Cardiac muscle cell (in vitro differentiated cells and primary cell): ENCODE results near the gene WBP1L. TPM values are rescaled to one million over a fixed set of nuclear protein-coding genes. Genes with fewer than 3 reads are reported as not detected.

Source experiments
- DNase-seq, 2 donors: peaks; one replicate each; pipeline versions ENCODE4 v3.0.0 to v3.0.0-alpha.2; 2010 to 2017; ENCODE audit warnings: low read depth in 1 of 2, low spot score in 1 of 2
- H3K27ac ChIP-seq: fragments of 200-600 bp; sonication (generic); 2 replicates; pipeline ENCODE4 v1.5.1; 2016
- H3K27me3 ChIP-seq: fragments of 200-600 bp; sonication (generic); 2 replicates; pipeline ENCODE4 v1.6.0; 2016; ENCODE audit warnings: control low read depth
- H3K36me3 ChIP-seq: fragments of 200-600 bp; sonication (generic); 2 replicates; pipeline ENCODE4 v1.5.1; 2016; ENCODE audit warnings: control low read depth
- H3K4me1 ChIP-seq: fragments of 200-600 bp; sonication (generic); 2 replicates; pipeline ENCODE4 v1.8.1; 2017; ENCODE audit warnings: low read depth, mild to moderate bottlenecking, mixed run types
- H3K4me3 ChIP-seq: fragments of 200-600 bp; sonication (generic); 2 replicates; pipeline ENCODE4 v1.5.1; 2016; ENCODE audit warnings: mild to moderate bottlenecking
- H3K9me3 ChIP-seq: fragments of 200-600 bp; sonication (generic); 2 replicates; pipeline ENCODE4 v1.5.1; 2017; ENCODE audit warnings: low read depth, mild to moderate bottlenecking, control low read depth
- CTCF ChIP-seq: IDR thresholded peaks from 2 replicates; pipeline ENCODE4 v1.5.1; 2012; ENCODE audit warnings: low read depth, mild to moderate bottlenecking, low read length
- polyA plus RNA-seq: library from polyadenylated mRNA; unstranded; fragments of >200 nt; fragmentation: Nextera tagmentation; extraction: Ambion mirVana; gene quantifications from 2 replicates; pipeline ENCODE4 v1.2.1, GENCODE V29; 2016
- total RNA-seq: library from RNA; depleted of rRNA; stranded (reverse); fragments of >200 nt; gene quantifications from 2 replicates; pipeline ENCODE4 v1.2.3, GENCODE V29; 2016

The WBP1L gene
- total and polyA plus RNA-seq, 2 experiments from 2014 or later: 14.2 to 43.9 TPM

GRCh38 chr10:102770108-102770482, 26.3 kb downstream of the WBP1L start:
- Histone ChIP-seq H3K36me3 (no peaks in the 10 kb centered on the region), H3K4me3 (no peak overlapping the region), H3K4me1 (peaks cover 23% of the 10 kb centered on the region), H3K9me3 (no peaks in the 10 kb centered on the region), H3K27ac (peak overlapping the region; percentile 68), H3K27me3 (no peaks in the 10 kb centered on the region)
- TF ChIP-seq CTCF: no peak
- no peak for DNase-seq

- Histone ChIP-seq H3K27ac (peak overlapping the region; percentile 68), H3K36me3 (no peaks in the 10 kb centered on the region), H3K4me3 (no peak overlapping the region), H3K27me3 (no peaks in the 10 kb centered on the region), H3K4me1 (peaks cover 30% of the 10 kb centered on the region), H3K9me3 (no peaks in the 10 kb centered on the region)
- no peak for DNase-seq
- no peak for TF ChIP-seq CTCF
Observed at GRCh38 chr10:102770792-102771191, 27.0 kb downstream of the WBP1L start.

GRCh38 chr10:102773320-102773719, 29.6 kb downstream of the WBP1L start:
- no peak for TF ChIP-seq CTCF
- no peak overlapping the region for H3K27ac ChIP-seq
- DNase-seq: no peak
- no peaks in the 10 kb centered on the region for H3K36me3 ChIP-seq
- H3K4me3 ChIP-seq: no peak overlapping the region
- H3K27me3 ChIP-seq: no peaks in the 10 kb centered on the region
- no peaks in the 10 kb centered on the region for H3K9me3 ChIP-seq
- H3K4me1 ChIP-seq: peaks cover 53% of the 10 kb centered on the region

GRCh38 chr10:102773986-102774385, 30.2 kb downstream of the WBP1L start:
- H3K4me3 ChIP-seq: no peak overlapping the region
- H3K27me3 ChIP-seq: no peaks in the 10 kb centered on the region
- no peak for TF ChIP-seq CTCF
- DNase-seq: peak in 1 of 2 donors; percentile 55
- peak overlapping the region; percentile 36 for H3K27ac ChIP-seq
- no peaks in the 10 kb centered on the region for H3K9me3 ChIP-seq
- H3K36me3 ChIP-seq: no peaks in the 10 kb centered on the region
- H3K4me1 ChIP-seq: peaks cover 59% of the 10 kb centered on the region

GRCh38 chr10:102775201-102775934, 31.6 kb downstream of the WBP1L start:
- H3K27ac ChIP-seq: peak overlapping the region; percentile 93
- H3K36me3 ChIP-seq: no peaks in the 10 kb centered on the region
- H3K9me3 ChIP-seq: no peaks in the 10 kb centered on the region
- peak overlapping the region; percentile 8 for H3K4me3 ChIP-seq
- no peak for TF ChIP-seq CTCF
- H3K27me3 ChIP-seq: no peaks in the 10 kb centered on the region
- peaks cover 57% of the 10 kb centered on the region for H3K4me1 ChIP-seq
- DNase-seq: peak in 1 of 2 donors; percentile 66
